Endothelial cell of umbilical vein (primary cell): ENCODE measurements around the gene NEMP1.

ENCODE experiments used
- EZH2 ChIP-seq: IDR thresholded peaks from 2 replicates; pipeline ENCODE4 v1.6.1; 2012; ENCODE audit warnings: borderline replicate concordance, low read depth, mild to moderate bottlenecking, moderate library complexity, low read length, inconsistent platforms; ENCODE audit not compliant: severe bottlenecking
- FOS ChIP-seq: IDR thresholded peaks from 2 replicates; pipeline ENCODE4 v1.6.1; 2011; ENCODE audit warnings: mild to moderate bottlenecking, low read length, moderate library complexity, borderline replicate concordance; ENCODE audit not compliant: insufficient read depth
- GATA2 ChIP-seq: IDR thresholded peaks from 2 replicates; pipeline ENCODE4 v1.7.0; 2011; ENCODE audit warnings: low read depth, mild to moderate bottlenecking, moderate library complexity, mixed read lengths, low read length; ENCODE audit not compliant: insufficient read length, insufficient read depth
- POLR2A ChIP-seq: IDR thresholded peaks from 2 replicates; pipeline ENCODE4 v1.6.1; 2012; ENCODE audit warnings: low read depth, mild to moderate bottlenecking, control low read depth, low read length
- POLR2AphosphoS5 ChIP-seq: IDR thresholded peaks from 2 replicates; pipeline ENCODE4 v1.6.1; 2012; ENCODE audit warnings: low read depth, mild to moderate bottlenecking, control low read depth, low read length, moderate library complexity; ENCODE audit not compliant: insufficient read depth
- TF ChIP-seq, protein P1 (sequence below), 2 donors: IDR thresholded peaks; 1 replicate in 1 of 2; 2 replicates in 1 of 2; pipeline ENCODE4 v1.5.1; 2011; ENCODE audit warnings: low read length in 2 of 2, mild to moderate bottlenecking in 2 of 2, moderate library complexity in 2 of 2, control low read depth in 1 of 2, inconsistent platforms in 1 of 2, low read depth in 1 of 2; ENCODE audit not compliant: insufficient read depth in 1 of 2; ENCODE audit errors: extremely low read depth in 1 of 2
- TF ChIP-seq, protein P2 (sequence below): IDR thresholded peaks from 2 replicates; pipeline ENCODE4 v1.6.1; 2011; ENCODE audit not compliant: insufficient read depth, insufficient read length

DNA sequence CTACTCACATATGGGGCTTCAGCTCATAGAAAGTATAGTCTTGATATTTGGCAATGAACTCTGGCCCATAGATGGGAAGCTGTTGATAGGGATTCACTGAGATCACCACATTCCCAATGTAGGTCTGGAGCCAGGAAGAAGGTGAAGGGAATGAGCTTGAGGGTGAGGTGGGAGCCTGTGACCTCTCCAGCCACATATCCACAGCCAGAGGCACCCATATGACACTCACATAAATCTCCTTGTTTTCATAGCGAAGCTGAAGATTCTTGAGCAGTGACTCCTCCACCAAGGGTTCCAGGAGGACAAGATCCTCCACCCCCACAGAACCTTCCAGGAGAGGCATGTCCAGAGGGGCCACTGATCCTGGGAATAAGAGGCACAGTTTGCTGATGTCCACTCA is 30.6 kb downstream of the NEMP1 start:
- TF ChIP-seq, protein P1, sequence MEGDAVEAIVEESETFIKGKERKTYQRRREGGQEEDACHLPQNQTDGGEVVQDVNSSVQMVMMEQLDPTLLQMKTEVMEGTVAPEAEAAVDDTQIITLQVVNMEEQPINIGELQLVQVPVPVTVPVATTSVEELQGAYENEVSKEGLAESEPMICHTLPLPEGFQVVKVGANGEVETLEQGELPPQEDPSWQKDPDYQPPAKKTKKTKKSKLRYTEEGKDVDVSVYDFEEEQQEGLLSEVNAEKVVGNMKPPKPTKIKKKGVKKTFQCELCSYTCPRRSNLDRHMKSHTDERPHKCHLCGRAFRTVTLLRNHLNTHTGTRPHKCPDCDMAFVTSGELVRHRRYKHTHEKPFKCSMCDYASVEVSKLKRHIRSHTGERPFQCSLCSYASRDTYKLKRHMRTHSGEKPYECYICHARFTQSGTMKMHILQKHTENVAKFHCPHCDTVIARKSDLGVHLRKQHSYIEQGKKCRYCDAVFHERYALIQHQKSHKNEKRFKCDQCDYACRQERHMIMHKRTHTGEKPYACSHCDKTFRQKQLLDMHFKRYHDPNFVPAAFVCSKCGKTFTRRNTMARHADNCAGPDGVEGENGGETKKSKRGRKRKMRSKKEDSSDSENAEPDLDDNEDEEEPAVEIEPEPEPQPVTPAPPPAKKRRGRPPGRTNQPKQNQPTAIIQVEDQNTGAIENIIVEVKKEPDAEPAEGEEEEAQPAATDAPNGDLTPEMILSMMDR (IDR thresholded peaks at IDR 0.05; ENCODE audit: extremely low read depth in 1 of 2, insufficient read depth in 1 of 2, low read depth in 1 of 2, low read length in 2 of 2), result no peak
- TF ChIP-seq, protein P2, sequence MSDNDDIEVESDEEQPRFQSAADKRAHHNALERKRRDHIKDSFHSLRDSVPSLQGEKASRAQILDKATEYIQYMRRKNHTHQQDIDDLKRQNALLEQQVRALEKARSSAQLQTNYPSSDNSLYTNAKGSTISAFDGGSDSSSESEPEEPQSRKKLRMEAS, result no peak
- TF ChIP-seq POLR2A, result no peak
- no peak for TF ChIP-seq POLR2AphosphoS5
- TF ChIP-seq FOS, result no peak
- no peak for TF ChIP-seq EZH2
- no peak for TF ChIP-seq GATA2
